Endothelial cell of umbilical vein (primary cell): ENCODE data around the gene B3GALT6.

Source experiments
- CTCF ChIP-seq, 2 donors: IDR thresholded peaks; 1 replicate in 1 of 2; 2 replicates in 1 of 2; pipeline ENCODE4 v1.5.1; 2011; ENCODE audit warnings: low read length in 2 of 2, mild to moderate bottlenecking in 2 of 2, moderate library complexity in 2 of 2, control low read depth in 1 of 2, inconsistent platforms in 1 of 2, low read depth in 1 of 2; ENCODE audit not compliant: insufficient read depth in 1 of 2; ENCODE audit errors: extremely low read depth in 1 of 2
- EZH2 ChIP-seq: IDR thresholded peaks from 2 replicates; pipeline ENCODE4 v1.6.1; 2012; ENCODE audit warnings: borderline replicate concordance, low read depth, mild to moderate bottlenecking, moderate library complexity, low read length, inconsistent platforms; ENCODE audit not compliant: severe bottlenecking
- MAX ChIP-seq: IDR thresholded peaks from 2 replicates; pipeline ENCODE4 v1.6.1; 2011; ENCODE audit not compliant: insufficient read depth, insufficient read length
- POLR2A ChIP-seq: IDR thresholded peaks from 2 replicates; pipeline ENCODE4 v1.6.1; 2012; ENCODE audit warnings: low read depth, mild to moderate bottlenecking, control low read depth, low read length
- POLR2AphosphoS5 ChIP-seq: IDR thresholded peaks from 2 replicates; pipeline ENCODE4 v1.6.1; 2012; ENCODE audit warnings: low read depth, mild to moderate bottlenecking, control low read depth, low read length, moderate library complexity; ENCODE audit not compliant: insufficient read depth

- TF ChIP-seq POLR2AphosphoS5 (no peak), CTCF (IDR thresholded peaks at IDR 0.05; ENCODE audit: extremely low read depth in 1 of 2, insufficient read depth in 1 of 2, low read depth in 1 of 2, low read length in 2 of 2) (no peak), EZH2 (no peak), POLR2A (no peak), MAX (no peak)
These were observed 25.0 kb upstream of the B3GALT6 start for GRCh38 chr1:1206966-1207531.
